Urinary bladder (tissue), 4 donors: ENCODE results near the gene KIAA1328. TPM values are rescaled to one million over a fixed set of nuclear protein-coding genes. Genes with fewer than 3 reads are reported as not detected.
"Not testable (repeated sequence)": the region's sequence is repeated elsewhere in the genome, so short reads cannot be mapped to it uniquely, and the experiment has no call there.

Source experiments
- DNase-seq: peaks from one replicate; pipeline ENCODE4 v3.0.0-alpha.2; 2015; ENCODE audit errors: extremely low spot score
- H3K27ac ChIP-seq: one replicate; pipeline ENCODE4 v1.5.1; 2013; ENCODE audit warnings: low read depth, mild to moderate bottlenecking, moderate library complexity
- H3K36me3 ChIP-seq: one replicate; pipeline ENCODE4 v1.6.1; 2013; ENCODE audit warnings: mild to moderate bottlenecking, moderate library complexity; ENCODE audit not compliant: insufficient read depth
- H3K4me1 ChIP-seq: one replicate; pipeline ENCODE4 v1.6.1; 2013; ENCODE audit warnings: mild to moderate bottlenecking, moderate library complexity; ENCODE audit not compliant: insufficient read depth
- H3K4me3 ChIP-seq: one replicate; pipeline ENCODE4 v1.5.1; 2013; ENCODE audit warnings: low read depth, low read length
- WGBS: extraction: QIAGEN DNeasy Blood & Tissue Kit; methylation state at CpG from one replicate; pipeline ENCODE4 v1.1.7; 2013; 5-methylcytosine and 5-hydroxymethylcytosine counted together
- polyA plus RNA-seq: library from polyadenylated mRNA; stranded (reverse); fragments of 200-250 nt; gene quantifications from one replicate; pipeline ENCODE4 v1.2.3, GENCODE V29; 2013
- total RNA-seq: library from RNA; depleted of rRNA; stranded (reverse); fragments of >200 nt; gene quantifications from one replicate; pipeline ENCODE4 v1.2.3, GENCODE V29; 2014
- donor health status: healthy with polysubstance abuse.
- donor health status: healthy.

KIAA1328 gene
- total and polyA plus RNA-seq, 2 donors: 5.4 to 34.6 TPM

- no peaks in the 10 kb centered on the region for H3K4me1 ChIP-seq
- H3K4me3 ChIP-seq: no peak overlapping the region
- H3K36me3 ChIP-seq: no peaks in the 10 kb centered on the region
- WGBS: 78% methylated on average over 3 of the region's 3 CpGs
- no peak for DNase-seq
- no peak overlapping the region for H3K27ac ChIP-seq
Measured at GRCh38 chr18:36903215-36903928, 74.4 kb downstream of the KIAA1328 start.

GRCh38 chr18:36905571-36905970, 76.6 kb downstream of the KIAA1328 start:
- no peak overlapping the region for H3K27ac ChIP-seq
- no peak for DNase-seq
- no peaks in the 10 kb centered on the region for H3K4me1 ChIP-seq
- no peaks in the 10 kb centered on the region for H3K36me3 ChIP-seq
- H3K4me3 ChIP-seq: no peak overlapping the region

GRCh38 chr18:36909282-36909681, 80.4 kb downstream of the KIAA1328 start:
- not testable (repeated sequence) for H3K4me3 ChIP-seq, H3K27ac ChIP-seq, DNase-seq, H3K36me3 ChIP-seq, H3K4me1 ChIP-seq
- WGBS: 97% methylated on average over 4 of the region's 4 CpGs

GRCh38 chr18:36912887-36913286, 84.0 kb downstream of the KIAA1328 start:
- DNase-seq: no peak

GRCh38 chr18:36917907-36918306, 89.0 kb downstream of the KIAA1328 start:
- Histone ChIP-seq H3K4me3 (no peak overlapping the region), H3K27ac (no peak overlapping the region), H3K36me3 (no peaks in the 10 kb centered on the region), H3K4me1 (no peaks in the 10 kb centered on the region)
- no peak for DNase-seq
- WGBS: 80% methylated on average over 3 of the region's 3 CpGs

More at GRCh38 chr18:36912887-36913286, 84.0 kb downstream of the KIAA1328 start:
- Histone ChIP-seq H3K4me1 (no peaks in the 10 kb centered on the region), H3K4me3 (no peak overlapping the region), H3K27ac (no peak overlapping the region), H3K36me3 (no peaks in the 10 kb centered on the region)
- WGBS: 78% methylated on average over 1 of the region's 1 CpG

- WGBS: 90% methylated on average over 2 of the region's 2 CpGs
- H3K4me1 ChIP-seq: no peaks in the 10 kb centered on the region
- no peak overlapping the region for H3K4me3 ChIP-seq
- H3K27ac ChIP-seq: no peak overlapping the region
- H3K36me3 ChIP-seq: no peaks in the 10 kb centered on the region
- no peak for DNase-seq
Measured at GRCh38 chr18:36929601-36930000, 100.7 kb downstream of the KIAA1328 start.

GRCh38 chr18:36931106-36931505, 102.2 kb downstream of the KIAA1328 start:
- WGBS: 93% methylated on average over 4 of the region's 4 CpGs
- no peaks in the 10 kb centered on the region for H3K4me1 ChIP-seq
- no peak for DNase-seq
- no peak overlapping the region for H3K27ac ChIP-seq
- H3K36me3 ChIP-seq: no peaks in the 10 kb centered on the region
- no peak overlapping the region for H3K4me3 ChIP-seq

GRCh38 chr18:36933552-36933951, 104.6 kb downstream of the KIAA1328 start:
- Histone ChIP-seq H3K4me3 (no peak overlapping the region), H3K4me1 (no peaks in the 10 kb centered on the region), H3K27ac (no peak overlapping the region), H3K36me3 (peaks cover 1% of the 10 kb centered on the region)
- WGBS: 97% methylated on average over 2 of the region's 2 CpGs
- DNase-seq: no peak

GRCh38 chr18:36934884-36935283, 106.0 kb downstream of the KIAA1328 start:
- Histone ChIP-seq H3K36me3 (peaks cover 1% of the 10 kb centered on the region), H3K4me3 (no peak overlapping the region), H3K4me1 (no peaks in the 10 kb centered on the region), H3K27ac (no peak overlapping the region)
- WGBS: 69% methylated on average over 1 of the region's 1 CpG
- DNase-seq: no peak

- no peak for DNase-seq
- peaks cover 3% of the 10 kb centered on the region for H3K36me3 ChIP-seq
- no peaks in the 10 kb centered on the region for H3K4me1 ChIP-seq
- 62% methylated on average over 6 of the region's 6 CpGs for WGBS
- H3K4me3 ChIP-seq: no peak overlapping the region
- H3K27ac ChIP-seq: no peak overlapping the region
Measured at GRCh38 chr18:36942264-36942663, 113.3 kb downstream of the KIAA1328 start.

- WGBS: 90% methylated on average over 6 of the region's 6 CpGs
- no peak for DNase-seq
- H3K4me1 ChIP-seq: no peaks in the 10 kb centered on the region
Measured at GRCh38 chr18:36947820-36948348, 119.0 kb downstream of the KIAA1328 start.

GRCh38 chr18:36950282-36950681, 121.4 kb downstream of the KIAA1328 start:
- H3K4me3 ChIP-seq: no peak overlapping the region
- H3K27ac ChIP-seq: no peak overlapping the region
- no peak for DNase-seq
- H3K36me3 ChIP-seq: peaks cover 3% of the 10 kb centered on the region
- no peaks in the 10 kb centered on the region for H3K4me1 ChIP-seq
- WGBS: 49% methylated on average over 4 of the region's 4 CpGs

More at GRCh38 chr18:36947820-36948348, 119.0 kb downstream of the KIAA1328 start:
- H3K27ac ChIP-seq: no peak overlapping the region
- peaks cover 3% of the 10 kb centered on the region for H3K36me3 ChIP-seq
- no peak overlapping the region for H3K4me3 ChIP-seq

GRCh38 chr18:36950960-36951359, 122.0 kb downstream of the KIAA1328 start:
- DNase-seq: no peak
- peaks cover 3% of the 10 kb centered on the region for H3K36me3 ChIP-seq
- H3K27ac ChIP-seq: no peak overlapping the region
- no peak overlapping the region for H3K4me3 ChIP-seq
- H3K4me1 ChIP-seq: no peaks in the 10 kb centered on the region
- 61% methylated on average over 2 of the region's 2 CpGs for WGBS

- no peak for DNase-seq
- Histone ChIP-seq H3K36me3 (no peaks in the 10 kb centered on the region), H3K4me3 (no peak overlapping the region), H3K4me1 (no peaks in the 10 kb centered on the region), H3K27ac (no peak overlapping the region)
- 90% methylated on average over 1 of the region's 1 CpG for WGBS
Measured at GRCh38 chr18:36953047-36953446, 124.1 kb downstream of the KIAA1328 start.
